Measurements from ENCODE around the gene TRAPPC2L.

GRCh38 chr16:88835383-88835782 is 21.5 kb upstream of the TRAPPC2L start:
- TF ChIP-seq CTCF (conservative IDR thresholded peaks at IDR 0.05), result no peak
- TF ChIP-seq EZH2 (IDR thresholded peaks at IDR 0.05; ENCODE audit: low read depth), result no peak
